CD4-positive, alpha-beta T cell treated with Interleukin-17A for 1 hour (primary cell): ENCODE data around the gene CASP9.
"Not testable (repeated sequence)": the region's sequence is repeated elsewhere in the genome, so short reads cannot be mapped to it uniquely, and the experiment has no call there.

Experiments
- DNase-seq: peaks from one replicate; pipeline ENCODE4 v3.0.0-alpha.2; 2020

CASP9 gene

GRCh38 chr1:15466955-15467625 is 56.9 kb downstream of the CASP9 start:
- DNase-seq: not testable (repeated sequence)

GRCh38 chr1:15465674-15466073 is 58.3 kb downstream of the CASP9 start:
- DNase-seq: no peak

GRCh38 chr1:15463926-15464322 is 60.1 kb downstream of the CASP9 start:
- DNase-seq: not testable (repeated sequence)

- not testable (repeated sequence) for DNase-seq
Observed at GRCh38 chr1:15463064-15463800, 60.8 kb downstream of the CASP9 start.

- DNase-seq: no peak
Observed at GRCh38 chr1:15460708-15461095, 63.3 kb downstream of the CASP9 start.

- no peak for DNase-seq
Observed at GRCh38 chr1:15459771-15460707, 64.0 kb downstream of the CASP9 start.

- not testable (repeated sequence) for DNase-seq
Observed at GRCh38 chr1:15458388-15458787, 65.6 kb downstream of the CASP9 start.

- DNase-seq: no peak
Observed at GRCh38 chr1:15457585-15457984, 66.4 kb downstream of the CASP9 start.

- DNase-seq: no peak
Observed at GRCh38 chr1:15456313-15456954, 67.6 kb downstream of the CASP9 start, which contains the start of gene CELA2A. TSS of gene CELA2A (plus strand) at chr1:15456732. CDS start at chr1:15456754, 22 bp downstream.

GRCh38 chr1:15455522-15455921 is 68.5 kb downstream of the CASP9 start:
- DNase-seq: no peak

GRCh38 chr1:15454256-15454655 is 69.8 kb downstream of the CASP9 start:
- no peak for DNase-seq

GRCh38 chr1:15453734-15454133 is 70.3 kb downstream of the CASP9 start:
- no peak for DNase-seq

GRCh38 chr1:15452866-15453571 is 71.0 kb downstream of the CASP9 start:
- DNase-seq: no peak

GRCh38 chr1:15452216-15452615 is 71.8 kb downstream of the CASP9 start:
- DNase-seq: no peak

GRCh38 chr1:15451014-15451722 is 72.8 kb downstream of the CASP9 start:
- DNase-seq: no peak

- DNase-seq: no peak
Observed at GRCh38 chr1:15449567-15449966, 74.4 kb downstream of the CASP9 start.

- DNase-seq: no peak
Observed at GRCh38 chr1:15448877-15449462, 75.0 kb downstream of the CASP9 start.

GRCh38 chr1:15446212-15446611 is 77.8 kb downstream of the CASP9 start:
- no peak for DNase-seq

GRCh38 chr1:15445390-15446122 is 78.5 kb downstream of the CASP9 start:
- no peak for DNase-seq
